GM18907 (cell line): Measurements from ENCODE around the gene CATSPER4.

Experiments
- ATAC-seq: cut with Tn5 transposase; IDR thresholded peaks from one replicate; pipeline ENCODE4 v1.9.1; 2021; ENCODE audit warnings: mild to moderate bottlenecking, moderate library complexity; ENCODE audit not compliant: unreplicated experiment

CATSPER4 gene

GRCh38 chr1:26234644-26235370, 44.4 kb downstream of the CATSPER4 start:
- ATAC-seq = peak; percentile 21

- no peak for ATAC-seq
These were observed 47.0 kb downstream of the CATSPER4 start for GRCh38 chr1:26237230-26237966.

GRCh38 chr1:26239936-26240335, 49.5 kb downstream of the CATSPER4 start:
- no peak for ATAC-seq
